GM13977 (cell line): ENCODE measurements around the gene SKAP1.

Experiments
- DNase-seq: peaks from one replicate; pipeline ENCODE4 v3.0.0; 2012; ENCODE audit warnings: low spot score
- CTCF ChIP-seq: IDR thresholded peaks from 2 replicates; pipeline ENCODE4 v1.5.1; 2012; ENCODE audit warnings: mild to moderate bottlenecking, control low read depth; ENCODE audit not compliant: insufficient read depth; ENCODE audit errors: extremely low read depth, missing control alignments
- in situ Hi-C: fragments of 300-500 bp; cut with MboI; formaldehyde crosslinking; loops from one replicate; pipeline ENCODE4 v1.12.0; 2022; ENCODE audit warnings: low sequenced_read_pairs, low pct_unique_long_range_greater_than_20kb, mixed read lengths, inconsistent platforms; ENCODE audit not compliant: unreplicated experiment

Gene SKAP1

GRCh38 chr17:48239603-48239995 is 190.4 kb downstream of the SKAP1 start:
- in situ Hi-C loops: no loop called here
- TF ChIP-seq CTCF: no peak

GRCh38 chr17:48238933-48239602 is 190.9 kb downstream of the SKAP1 start:
- no peak for DNase-seq

More at GRCh38 chr17:48239603-48239995, 190.4 kb downstream of the SKAP1 start:
- no peak for DNase-seq

GRCh38 chr17:48237456-48237855 is 192.6 kb downstream of the SKAP1 start:
- in situ Hi-C loops: no loop called here
- DNase-seq: no peak
- TF ChIP-seq CTCF: no peak

More at GRCh38 chr17:48238933-48239602, 190.9 kb downstream of the SKAP1 start:
- in situ Hi-C loops: no loop called here
- TF ChIP-seq CTCF: no peak

GRCh38 chr17:48236681-48237134 is 193.3 kb downstream of the SKAP1 start:
- in situ Hi-C loops: no loop called here
- no peak for DNase-seq

GRCh38 chr17:48234922-48235321 is 195.1 kb downstream of the SKAP1 start:
- no peak for TF ChIP-seq CTCF
- in situ Hi-C loops: no loop called here
- no peak for DNase-seq

More at GRCh38 chr17:48236681-48237134, 193.3 kb downstream of the SKAP1 start:
- no peak for TF ChIP-seq CTCF

- no peak for TF ChIP-seq CTCF
- in situ Hi-C loops: no loop called here
- no peak for DNase-seq
These were observed 197.7 kb downstream of the SKAP1 start for GRCh38 chr17:48231995-48232959.
